HG03521 (cell line): ENCODE results near the gene CHAF1A.

ENCODE experiments used
- ATAC-seq: cut with Tn5 transposase; IDR thresholded peaks from one replicate; pipeline ENCODE4 v1.9.1; 2021; ENCODE audit warnings: mild to moderate bottlenecking, moderate library complexity; ENCODE audit not compliant: unreplicated experiment

CHAF1A gene

DNA sequence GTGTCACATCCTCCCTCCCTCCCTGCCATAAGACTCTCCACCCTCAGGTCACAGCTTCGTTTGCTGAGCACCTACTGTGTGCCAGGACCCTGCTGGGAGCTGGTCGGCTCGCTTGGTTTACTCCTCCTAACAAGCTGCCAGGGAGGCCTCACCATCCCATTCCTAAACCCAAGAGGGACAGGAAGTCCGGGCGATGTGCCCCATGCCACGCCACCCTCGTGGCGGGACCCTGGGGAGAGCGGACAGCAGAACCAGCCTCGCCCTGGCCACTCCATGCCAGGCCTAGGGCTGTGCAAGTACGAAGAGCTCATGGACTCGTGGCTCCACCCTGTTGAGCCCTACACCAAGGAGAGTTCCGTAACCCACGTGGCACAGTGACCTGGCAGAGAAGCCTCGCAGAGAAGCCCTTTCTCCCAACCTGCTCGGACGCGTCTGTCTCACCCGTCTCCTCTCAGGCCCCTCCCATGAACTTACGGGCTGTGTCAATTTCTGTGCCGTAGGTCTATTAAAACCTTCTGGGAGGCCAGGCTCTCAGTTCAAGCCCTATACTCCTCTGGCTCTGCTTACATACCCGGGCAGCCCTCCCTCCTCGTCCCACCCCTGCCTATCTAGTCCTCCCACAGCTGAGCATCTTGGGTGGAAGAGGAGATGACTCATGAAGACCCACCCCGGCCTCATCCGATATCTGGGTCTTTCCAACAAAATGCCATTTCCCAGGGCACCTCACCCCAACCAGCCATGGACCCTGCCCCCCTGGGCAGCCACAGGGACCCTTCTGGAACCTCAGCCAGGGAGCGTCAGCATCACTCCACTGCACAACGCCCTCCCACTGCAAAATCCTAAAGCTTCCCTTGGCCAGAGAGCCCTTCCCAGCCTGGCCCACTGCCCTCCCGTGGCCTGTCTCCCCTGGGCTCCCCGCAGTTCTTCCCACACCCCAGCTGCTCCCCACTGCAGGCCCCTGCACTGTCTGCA, 52.6 kb downstream of the CHAF1A start:
- no peak for ATAC-seq

DNA sequence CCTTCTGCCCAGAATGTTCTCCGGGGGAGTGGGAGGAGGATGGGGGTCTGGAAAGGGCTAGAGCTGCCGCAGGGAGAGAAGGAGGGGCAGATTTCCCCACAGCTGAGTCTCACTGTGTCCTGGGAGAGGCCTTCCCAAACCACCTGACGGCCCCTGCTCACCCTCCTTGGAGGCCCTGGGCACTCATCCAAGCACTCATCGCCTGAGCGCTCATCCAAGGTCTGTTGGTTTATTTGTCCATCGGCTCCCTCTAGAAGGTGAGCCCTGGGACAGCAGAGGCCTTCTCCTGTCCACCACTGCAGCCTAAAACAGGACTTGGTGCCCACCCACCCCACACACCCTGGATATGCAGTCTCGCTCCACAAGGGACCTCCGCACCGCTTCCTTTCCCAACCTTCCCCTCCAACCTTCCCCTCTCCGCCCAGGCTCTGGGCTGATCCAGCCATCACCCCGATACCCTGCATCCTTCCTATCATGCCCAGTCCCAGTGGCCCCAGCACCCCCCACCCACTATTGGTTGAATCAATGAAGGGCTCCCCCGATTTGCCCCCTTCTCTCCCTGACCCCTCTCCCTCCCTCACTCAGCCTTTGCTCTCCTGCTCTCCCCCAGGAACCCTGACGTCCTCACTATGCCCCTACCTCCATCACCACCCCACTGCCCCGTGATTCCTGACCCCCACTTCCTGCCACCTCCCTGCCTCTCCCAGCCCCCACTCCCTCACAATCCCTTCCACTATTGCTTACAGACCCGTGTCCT, 53.5 kb downstream of the CHAF1A start:
- ATAC-seq, result no peak

- no peak for ATAC-seq
Measured at GRCh38 chr19:4456476-4456842, 54.0 kb downstream of the CHAF1A start.

DNA sequence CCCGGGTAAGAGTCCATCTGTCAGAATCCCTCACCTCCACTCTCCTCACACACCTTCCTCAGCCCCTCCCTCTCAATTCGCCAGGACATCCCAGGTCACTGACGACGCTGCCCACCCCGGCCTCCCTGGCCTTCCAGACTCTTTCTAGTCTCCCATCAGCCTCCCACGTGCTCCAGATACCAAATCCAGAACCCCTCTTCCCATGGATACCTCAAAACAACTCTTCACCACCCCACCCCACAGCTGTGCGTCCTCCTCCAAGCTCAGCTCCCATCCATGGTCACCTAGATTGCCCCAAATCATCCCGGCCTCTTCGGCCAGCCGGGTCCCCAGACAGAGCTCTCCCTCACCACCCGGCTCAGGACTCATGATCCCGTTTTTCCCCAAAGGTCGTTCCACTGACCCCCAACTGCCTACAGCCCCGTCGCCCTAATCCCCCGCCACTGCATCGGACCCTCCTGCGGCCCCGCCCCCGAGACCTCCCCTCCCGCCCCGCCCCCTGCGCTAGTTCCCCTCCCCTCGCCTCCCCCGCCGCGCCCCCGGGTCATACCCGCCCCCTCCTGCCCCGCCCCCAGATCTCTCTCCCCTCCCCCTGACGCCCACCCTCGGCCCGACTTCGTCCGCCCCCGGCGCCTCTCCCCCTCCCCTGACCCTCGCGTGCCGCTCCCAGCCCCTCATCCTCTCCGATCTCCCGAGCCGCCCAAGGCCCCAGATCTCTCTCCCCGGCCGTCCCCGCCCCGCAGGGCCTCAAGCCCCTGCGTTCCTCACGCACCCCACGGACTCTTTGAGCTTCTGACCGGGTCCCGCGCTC, 54.6 kb downstream of the CHAF1A start:
- peak; percentile 6 for ATAC-seq

DNA sequence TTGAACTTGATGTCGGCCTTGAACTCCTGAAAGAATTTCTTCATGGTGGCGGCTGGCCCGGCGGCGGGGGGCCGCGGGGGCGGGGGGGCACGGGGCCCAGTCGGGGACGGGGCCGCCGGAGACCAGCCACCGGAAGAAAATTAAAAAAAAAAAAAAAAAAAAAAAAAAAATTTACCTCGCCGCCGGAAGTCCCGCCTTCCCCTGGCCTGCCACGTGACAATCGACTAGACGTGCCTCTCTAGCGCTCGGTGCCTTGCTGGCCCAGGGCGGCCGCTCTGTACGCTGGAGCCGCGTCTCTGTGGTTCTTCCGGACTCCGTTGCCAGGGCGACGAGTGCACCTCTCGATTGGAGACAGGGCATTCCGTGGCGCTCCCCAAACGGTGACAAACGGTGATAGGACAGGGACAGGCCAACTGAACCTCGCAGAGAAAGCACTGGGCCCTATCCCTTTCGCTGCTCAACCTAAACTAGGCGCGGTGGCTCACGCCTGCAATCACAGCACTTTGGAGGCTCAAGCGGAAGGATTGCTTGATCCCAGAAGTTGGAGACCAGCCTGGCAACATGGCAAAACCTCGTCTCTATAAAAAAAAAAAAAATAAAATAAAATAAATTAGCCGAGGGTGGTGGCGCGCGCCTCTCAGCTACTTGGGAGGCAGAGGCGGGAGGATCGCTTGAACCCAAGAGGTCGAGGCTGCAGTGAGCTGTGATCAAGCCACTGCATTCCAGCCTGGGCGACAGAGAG, 55.4 kb downstream of the CHAF1A start, which contains the start of gene UBXN6:
UBXN6 (minus strand) TSS at position 141 of the 742 bp plus-strand sequence; CDS start at position 44, 97 bp downstream.
- peak; percentile 94 for ATAC-seq

DNA sequence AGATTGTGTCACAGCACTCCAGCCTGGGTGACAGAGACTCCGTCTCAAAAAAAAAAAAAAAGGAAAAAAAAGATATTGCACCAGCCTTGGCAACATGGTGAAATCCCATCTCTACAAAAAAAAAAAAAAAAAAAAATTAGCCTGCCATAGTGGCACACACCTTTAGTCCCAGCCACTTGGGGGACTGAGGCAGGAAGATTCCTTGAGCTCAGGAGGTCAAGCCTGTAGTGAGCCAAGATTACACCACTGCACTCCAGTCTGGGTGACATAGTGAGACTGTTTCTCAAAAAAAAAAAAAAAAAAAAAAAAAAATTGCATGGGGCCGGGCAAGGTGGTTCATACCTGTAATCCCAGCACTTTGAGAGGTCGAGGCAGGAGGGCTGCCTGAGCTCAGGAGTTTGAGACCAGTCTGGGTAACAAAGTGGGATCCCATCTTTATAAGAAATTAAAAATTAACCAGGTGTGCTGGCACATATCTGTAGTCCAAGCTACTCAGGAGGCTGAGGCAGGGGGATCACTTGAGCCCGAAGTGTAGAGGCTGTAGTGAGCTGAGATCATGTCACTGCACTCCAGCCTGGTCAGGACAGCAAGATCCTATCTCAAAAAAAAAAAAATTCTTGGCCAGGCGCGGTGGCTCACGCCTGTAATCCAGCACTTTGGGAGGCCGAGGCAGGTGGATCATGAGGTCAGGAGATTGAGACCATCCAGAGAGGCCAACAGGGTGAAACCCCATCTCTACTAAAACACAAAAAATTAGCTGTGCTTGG, 62.6 kb downstream of the CHAF1A start:
- ATAC-seq, result no peak

DNA sequence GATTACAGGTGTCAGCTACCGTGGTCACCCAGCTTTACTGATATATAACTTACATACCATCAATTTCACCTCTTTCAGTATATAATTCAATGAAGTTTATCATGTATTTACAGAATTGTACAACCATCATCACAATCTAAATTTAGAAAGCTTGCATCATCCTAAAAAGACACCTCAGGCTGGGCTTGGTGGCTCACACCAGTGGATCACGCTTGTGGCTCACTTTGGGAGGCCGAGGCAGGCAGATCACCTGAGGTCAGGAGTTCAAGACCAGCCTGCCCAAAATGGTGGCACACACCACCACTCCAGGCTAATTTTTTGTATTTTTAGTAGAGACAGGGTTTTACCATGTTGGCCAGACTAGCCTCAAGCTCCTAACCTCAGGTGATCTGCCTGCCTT, 65.4 kb downstream of the CHAF1A start:
- ATAC-seq, result no peak

- peak; percentile 81 for ATAC-seq
Measured at GRCh38 chr19:4471403-4472173, 69.1 kb downstream of the CHAF1A start.

DNA sequence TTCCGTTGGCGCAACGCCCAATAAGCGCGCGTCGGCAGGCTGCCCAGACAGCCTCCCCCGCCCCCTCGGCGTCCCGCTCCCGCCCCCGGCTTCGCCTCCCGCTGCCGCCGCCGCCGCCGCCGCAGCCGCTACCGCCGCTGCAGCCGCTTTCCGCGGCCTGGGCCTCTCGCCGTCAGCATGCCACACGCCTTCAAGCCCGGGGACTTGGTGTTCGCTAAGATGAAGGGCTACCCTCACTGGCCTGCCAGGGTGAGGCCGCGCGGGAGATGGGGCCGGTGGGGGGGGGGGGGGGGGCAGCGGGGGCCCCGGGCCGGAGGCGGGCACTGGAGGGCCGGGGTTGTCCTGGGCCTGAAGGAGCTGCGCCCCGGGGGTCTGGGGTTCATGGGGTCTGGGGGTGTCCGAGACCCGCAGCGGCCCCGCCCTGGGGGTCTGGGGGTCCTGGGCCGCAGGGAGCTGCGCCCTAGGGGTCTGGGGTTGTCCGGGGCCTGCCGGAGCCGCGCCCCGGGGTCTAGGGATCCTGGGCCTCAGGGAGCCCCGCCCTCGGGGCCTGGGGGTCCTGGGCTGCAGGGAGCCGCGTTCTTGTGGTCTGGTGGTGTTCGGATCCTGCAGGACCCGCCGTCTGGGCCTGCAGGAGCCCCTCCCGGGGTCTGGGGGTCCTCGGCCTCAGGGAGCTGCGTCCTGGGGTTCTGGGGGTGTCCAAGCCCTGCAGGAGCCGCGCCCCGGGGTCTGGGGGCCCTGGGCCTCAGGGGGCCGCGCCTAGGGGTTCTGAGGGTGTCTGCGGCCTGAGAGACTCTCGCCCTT, 69.9 kb downstream of the CHAF1A start, which contains the start of gene HDGFL2:
HDGFL2 (plus strand) TSS at position 124 of the 801 bp plus-strand sequence; CDS start at position 178, 54 bp downstream.
- ATAC-seq, result no peak

GRCh38 chr19:4473011-4473762, 70.7 kb downstream of the CHAF1A start:
- no peak for ATAC-seq

- no peak for ATAC-seq
Measured at GRCh38 chr19:4473763-4474513, 71.5 kb downstream of the CHAF1A start.

DNA sequence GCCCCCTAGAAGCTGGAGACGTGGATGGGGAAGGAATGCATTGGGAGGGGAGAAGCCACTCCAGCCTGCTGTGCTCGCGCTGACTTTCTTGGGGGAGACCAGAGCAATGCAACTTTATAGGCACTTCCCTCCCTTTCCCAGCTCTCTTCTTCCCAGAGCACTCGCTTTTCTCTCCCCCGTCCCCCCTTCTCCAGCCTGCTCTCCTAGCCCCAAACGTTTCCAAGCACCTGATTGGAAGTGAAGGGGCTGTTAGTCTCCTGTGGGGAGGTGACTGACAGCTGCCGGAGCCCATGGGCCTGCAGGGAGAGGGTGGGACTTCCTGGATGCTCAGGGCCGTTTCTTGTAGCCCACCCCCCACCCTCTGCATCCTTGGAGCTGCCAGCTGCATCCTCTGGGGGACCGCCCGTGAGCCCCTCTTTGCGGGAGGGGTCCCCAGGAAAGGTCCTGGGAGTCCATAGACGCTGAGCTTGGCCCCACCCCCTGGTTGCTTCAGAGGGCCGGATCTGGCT, 72.1 kb downstream of the CHAF1A start:
- ATAC-seq, result no peak

- no peak for ATAC-seq
Measured at GRCh38 chr19:4477034-4477801, 74.8 kb downstream of the CHAF1A start.

DNA sequence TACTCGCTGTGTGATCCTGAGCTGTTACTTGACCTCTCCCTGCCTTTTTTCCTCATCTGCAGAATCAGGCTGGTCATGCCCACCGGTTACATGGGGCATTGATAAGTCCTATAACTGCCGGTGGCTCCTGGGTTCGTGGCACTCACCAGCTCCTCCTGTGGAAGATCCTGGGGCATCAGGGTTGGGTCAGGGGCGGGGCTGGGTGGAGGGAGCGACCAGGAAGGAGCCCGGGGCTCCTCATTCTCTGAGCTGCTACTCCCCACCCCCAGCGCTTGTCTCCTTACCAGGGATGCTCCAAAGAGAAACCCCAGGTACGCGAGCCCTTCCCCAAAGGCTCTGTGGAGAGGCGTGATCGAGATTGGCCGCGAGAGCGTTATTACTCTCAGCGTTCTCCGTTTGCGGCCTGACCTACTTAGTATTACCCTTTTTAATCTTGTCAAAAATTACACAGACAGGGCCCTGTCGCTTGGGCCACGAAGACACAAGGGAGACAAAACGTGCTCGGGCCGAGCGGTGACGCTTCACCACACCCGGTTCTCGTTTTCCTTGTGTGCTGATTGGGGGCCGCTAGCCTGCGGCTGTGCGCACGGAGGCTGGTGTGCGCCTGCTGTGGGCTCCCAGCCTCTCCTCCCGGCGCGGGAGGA, 80.4 kb downstream of the CHAF1A start:
- no peak for ATAC-seq

GRCh38 chr19:4483385-4483784, 80.9 kb downstream of the CHAF1A start:
- ATAC-seq, result no peak
